ENCODE measurements around the gene GPR21.

Gene GPR21

DNA sequence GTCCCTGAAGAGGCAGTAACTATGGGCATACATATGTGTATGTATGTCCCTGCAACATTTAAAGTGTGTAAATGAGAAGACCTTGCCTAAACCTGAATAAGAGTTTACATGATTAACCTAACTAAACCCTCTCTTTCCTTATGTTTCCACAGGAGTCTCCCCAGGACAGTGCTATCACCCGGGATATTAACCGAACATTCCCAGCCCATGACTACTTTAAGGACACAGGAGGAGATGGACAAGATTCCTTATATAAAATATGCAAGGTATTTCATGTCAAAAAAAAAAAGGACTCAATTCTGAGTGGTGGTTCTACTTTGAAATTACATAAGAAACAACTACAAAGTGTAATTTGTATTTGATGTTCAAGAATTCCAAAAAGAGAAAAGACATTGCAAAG, 31.7 kb downstream of the GPR21 start:
- no peak for DNase-seq

- DNase-seq: no peak
Observed at GRCh38 chr9:123067136-123067535, 33.7 kb downstream of the GPR21 start.

DNA sequence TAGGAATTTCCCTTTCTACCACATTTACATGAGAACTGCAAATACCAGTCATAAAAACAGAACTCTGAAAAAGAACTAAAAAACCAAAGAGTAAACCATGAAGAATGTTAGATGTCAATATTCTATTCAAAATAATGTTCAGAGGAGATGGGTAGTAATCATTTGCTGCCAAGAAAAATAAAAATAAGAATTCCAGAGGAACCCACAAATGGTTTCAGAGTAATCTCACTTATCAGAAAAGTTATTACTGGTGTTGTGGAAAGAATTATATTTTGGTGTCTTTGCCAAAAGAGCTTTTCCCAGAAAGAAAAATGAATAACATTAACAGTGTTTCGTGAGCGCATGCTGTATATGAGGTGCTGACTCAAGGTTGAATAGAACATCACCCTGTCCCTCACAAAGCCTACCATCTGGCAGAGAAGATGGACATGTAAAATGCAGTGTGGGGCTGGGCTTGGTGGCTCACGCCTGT, 35.6 kb downstream of the GPR21 start:
- DNase-seq: no peak

GRCh38 chr9:123070198-123070597, 36.7 kb downstream of the GPR21 start:
- DNase-seq: no peak

- no peak for DNase-seq
Observed at GRCh38 chr9:123072407-123072995, 39.0 kb downstream of the GPR21 start.

GRCh38 chr9:123073441-123073840, 40.0 kb downstream of the GPR21 start:
- DNase-seq: no peak

- DNase-seq: no peak
Observed at GRCh38 chr9:123073991-123074422, 40.5 kb downstream of the GPR21 start.

DNA sequence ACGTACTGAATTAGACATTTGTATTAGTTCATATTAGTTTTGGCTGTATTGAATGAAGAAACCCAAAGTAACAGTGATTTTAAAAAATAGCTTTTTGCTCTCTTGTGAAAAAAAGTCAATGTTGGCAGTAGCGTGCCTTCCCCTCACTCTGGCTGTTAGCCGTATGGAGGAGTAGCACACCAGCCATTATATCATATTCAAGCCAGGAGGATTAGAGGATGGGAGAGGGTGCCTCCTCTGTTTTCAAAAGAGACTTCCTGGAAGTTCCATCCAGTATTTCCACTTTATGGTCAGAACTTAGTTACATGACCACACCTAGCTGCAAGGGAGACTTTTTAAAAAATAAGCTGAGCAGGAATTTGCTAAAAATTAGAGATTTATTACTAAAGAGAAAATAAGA, 41.2 kb downstream of the GPR21 start:
- no peak for DNase-seq

DNA sequence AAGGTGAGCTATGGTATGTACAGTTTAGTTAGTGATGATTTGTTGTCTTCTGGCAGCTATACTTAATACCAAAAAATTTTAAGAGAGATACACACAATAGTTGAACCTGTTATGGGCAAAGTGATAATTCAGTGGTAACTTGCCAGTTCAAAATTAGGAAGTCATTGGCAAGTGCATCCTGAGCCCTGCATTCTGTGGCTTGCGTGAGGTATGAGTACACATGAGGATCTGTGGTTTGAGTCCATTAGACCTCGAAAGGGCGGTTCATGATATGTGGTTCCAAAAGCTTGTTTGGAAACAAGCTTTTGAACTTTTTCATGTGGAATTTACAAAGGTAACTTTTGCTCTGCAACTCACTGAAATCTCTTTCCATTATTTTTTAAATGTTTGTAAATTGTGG, 47.0 kb downstream of the GPR21 start:
- no peak for DNase-seq

GRCh38 chr9:123081824-123082223, 48.4 kb downstream of the GPR21 start:
- DNase-seq: no peak

DNA sequence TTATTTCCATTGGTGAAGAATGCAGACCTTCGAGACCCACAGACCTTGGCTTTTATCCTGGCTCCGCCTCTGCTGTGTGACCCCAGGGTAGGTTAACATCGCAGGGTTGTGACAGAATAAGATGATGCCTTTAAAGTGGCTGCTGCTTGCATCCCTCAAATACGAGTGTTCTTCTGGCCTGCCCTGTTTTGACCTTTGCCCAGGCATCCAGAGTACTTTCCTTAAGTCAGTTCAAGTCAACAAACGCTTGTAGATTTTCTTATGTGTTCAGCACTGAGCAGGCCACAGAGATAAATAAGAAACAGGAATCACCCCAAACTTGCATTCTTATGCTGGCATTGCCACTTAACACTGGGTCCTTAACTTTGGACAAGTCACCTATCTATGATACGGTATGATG, 50.2 kb downstream of the GPR21 start:
- DNase-seq: no peak

GRCh38 chr9:123084256-123084655, 50.8 kb downstream of the GPR21 start:
- DNase-seq: no peak

Data from CD4-positive, alpha-beta T cell treated with Interleukin-15 for 1 hour (primary cell).